NT2/D1 (cell line): ENCODE measurements around the gene ERICH4.
"Not testable (repeated sequence)": the region's sequence is repeated elsewhere in the genome, so short reads cannot be mapped to it uniquely, and the experiment has no call there.

Source experiments
- DNase-seq: peaks from one replicate; pipeline ENCODE4 v3.0.0-alpha.2; 2011; ENCODE audit warnings: low read depth, low spot score
- H3K27me3 ChIP-seq: 2 replicates; pipeline ENCODE4 v1.6.0; 2011; ENCODE audit warnings: mild to moderate bottlenecking; ENCODE audit not compliant: insufficient read length, insufficient read depth
- H3K36me3 ChIP-seq: 2 replicates; pipeline ENCODE4 v1.6.1; 2011; ENCODE audit warnings: mild to moderate bottlenecking, low read length, mixed read lengths; ENCODE audit not compliant: insufficient read depth, insufficient read length
- H3K4me1 ChIP-seq: 2 replicates; pipeline ENCODE4 v1.5.1; 2011; ENCODE audit not compliant: insufficient read depth, insufficient read length
- H3K4me3 ChIP-seq: 2 replicates; pipeline ENCODE4 v1.5.1; 2011; ENCODE audit warnings: low read depth; ENCODE audit not compliant: insufficient read length
- H3K9ac ChIP-seq: 2 replicates; pipeline ENCODE4 v1.6.0; 2011; ENCODE audit warnings: low read depth; ENCODE audit not compliant: insufficient read length
- H3K9me3 ChIP-seq: 2 replicates; pipeline ENCODE4 v1.5.1; 2011; ENCODE audit warnings: mild to moderate bottlenecking, low read length; ENCODE audit not compliant: insufficient read depth
- SUZ12 ChIP-seq: IDR thresholded peaks from 2 replicates; pipeline ENCODE4 v1.6.1; 2011; ENCODE audit not compliant: insufficient read length, insufficient read depth; ENCODE audit errors: extremely low read depth
- YY1 ChIP-seq: IDR thresholded peaks from 2 replicates; pipeline ENCODE4 v1.6.1; 2011; ENCODE audit not compliant: insufficient read length, insufficient read depth
- ZNF274 ChIP-seq: IDR thresholded peaks from 2 replicates; pipeline ENCODE4 v1.6.1; 2011; ENCODE audit warnings: mild to moderate bottlenecking, low read depth, low read length

Gene ERICH4

GRCh38 chr19:41449079-41449864 lies 6.3 kb downstream of the ERICH4 start:
- peaks cover 68% of the 10 kb centered on the region for H3K27me3 ChIP-seq
- peak; percentile 32 for DNase-seq
- peak overlapping the region; percentile 15 for H3K4me3 ChIP-seq
- H3K9ac ChIP-seq, result no peak overlapping the region
- TF ChIP-seq YY1, result no peak
- no peak for TF ChIP-seq SUZ12
- no peak for TF ChIP-seq ZNF274
- peaks cover 3% of the 10 kb centered on the region for H3K4me1 ChIP-seq
- H3K36me3 ChIP-seq, result no peaks in the 10 kb centered on the region
- no peaks in the 10 kb centered on the region for H3K9me3 ChIP-seq

GRCh38 chr19:41449865-41450178 lies 6.9 kb downstream of the ERICH4 start:
- Histone ChIP-seq H3K9me3 (no peaks in the 10 kb centered on the region), H3K9ac (no peak overlapping the region), H3K4me1 (peaks cover 3% of the 10 kb centered on the region), H3K4me3 (no peak overlapping the region), H3K36me3 (no peaks in the 10 kb centered on the region), H3K27me3 (peaks cover 71% of the 10 kb centered on the region)
- TF ChIP-seq YY1 (no peak), ZNF274 (no peak), SUZ12 (no peak)
- no peak for DNase-seq

GRCh38 chr19:41452584-41453275 lies 9.8 kb downstream of the ERICH4 start:
- TF ChIP-seq ZNF274 (no peak), SUZ12 (no peak), YY1 (no peak)
- Histone ChIP-seq H3K9me3 (no peaks in the 10 kb centered on the region), H3K36me3 (no peaks in the 10 kb centered on the region), H3K4me3 (no peak overlapping the region), H3K9ac (no peak overlapping the region), H3K27me3 (peaks cover 84% of the 10 kb centered on the region), H3K4me1 (peaks cover 3% of the 10 kb centered on the region)
- DNase-seq, result no peak

- no peak overlapping the region for H3K4me3 ChIP-seq
- H3K9ac ChIP-seq, result no peak overlapping the region
- no peak for DNase-seq
- H3K27me3 ChIP-seq, result peaks cover 90% of the 10 kb centered on the region
- H3K36me3 ChIP-seq, result no peaks in the 10 kb centered on the region
- H3K4me1 ChIP-seq, result no peaks in the 10 kb centered on the region
- no peak for TF ChIP-seq YY1
- TF ChIP-seq SUZ12, result no peak
- TF ChIP-seq ZNF274, result no peak
- no peaks in the 10 kb centered on the region for H3K9me3 ChIP-seq
Measured at GRCh38 chr19:41455936-41456335, 13.0 kb downstream of the ERICH4 start.

GRCh38 chr19:41456342-41456918 lies 13.5 kb downstream of the ERICH4 start:
- no peak for TF ChIP-seq YY1
- no peak for TF ChIP-seq SUZ12
- no peak for TF ChIP-seq ZNF274
- Histone ChIP-seq H3K36me3 (no peaks in the 10 kb centered on the region), H3K9ac (no peak overlapping the region), H3K4me3 (no peak overlapping the region), H3K27me3 (peaks cover 90% of the 10 kb centered on the region), H3K4me1 (no peaks in the 10 kb centered on the region), H3K9me3 (no peaks in the 10 kb centered on the region)
- no peak for DNase-seq

- H3K36me3 ChIP-seq, result no peaks in the 10 kb centered on the region
- H3K4me1 ChIP-seq, result no peaks in the 10 kb centered on the region
- no peak for DNase-seq
- no peak overlapping the region for H3K9ac ChIP-seq
- H3K4me3 ChIP-seq, result no peak overlapping the region
- peaks cover 94% of the 10 kb centered on the region for H3K27me3 ChIP-seq
- H3K9me3 ChIP-seq, result 0 out of 2 replicates have a peak, but pooled peaks cover 4% of the 10 kb centered on the region
- TF ChIP-seq SUZ12, result no peak
- no peak for TF ChIP-seq ZNF274
- no peak for TF ChIP-seq YY1
Measured at GRCh38 chr19:41457241-41457640, 14.3 kb downstream of the ERICH4 start.

- Histone ChIP-seq H3K9ac (no peak overlapping the region), H3K4me1 (no peaks in the 10 kb centered on the region), H3K36me3 (no peaks in the 10 kb centered on the region), H3K4me3 (no peak overlapping the region), H3K9me3 (peaks cover 5% of the 10 kb centered on the region; the same call in 1 of the 2 replicates), H3K27me3 (peaks cover 94% of the 10 kb centered on the region)
- no peak for TF ChIP-seq SUZ12
- TF ChIP-seq ZNF274, result no peak
- TF ChIP-seq YY1, result no peak
- DNase-seq, result no peak
Measured at GRCh38 chr19:41462497-41462896, 19.5 kb downstream of the ERICH4 start.

- not testable (repeated sequence) for H3K9me3 ChIP-seq, H3K9ac ChIP-seq, H3K36me3 ChIP-seq, H3K4me3 ChIP-seq, H3K4me1 ChIP-seq, DNase-seq
- H3K27me3 ChIP-seq, result peaks cover 94% of the 10 kb centered on the region
Measured at GRCh38 chr19:41463257-41464256, 20.6 kb downstream of the ERICH4 start.
